ENCODE data around the gene OR5AU1. TPM values are rescaled to one million over a fixed set of nuclear protein-coding genes. Genes with fewer than 3 reads are reported as not detected.

OR5AU1 gene
- total RNA-seq, 1 experiment from 2014 or later: not detected

- no peak overlapping the region for H2BK15ac ChIP-seq (ENCODE audit: low read depth, low read length)
- H3T11ph ChIP-seq (ENCODE audit: low read length): no peak overlapping the region
- H2AFZ ChIP-seq (ENCODE audit: low read length): no peak overlapping the region
- H2BK12ac ChIP-seq (ENCODE audit: insufficient read length, low read depth, low read length): no peak overlapping the region
- H3K27me3 ChIP-seq (ENCODE audit: insufficient read depth, low read length): no peaks in the 10 kb centered on the region
- H2BK120ac ChIP-seq (ENCODE audit: low read depth, low read length, poor library complexity, severe bottlenecking): no peak overlapping the region
- H3K4me2 ChIP-seq (ENCODE audit: insufficient read depth, insufficient read length, low read length): no peak overlapping the region
- H2AK5ac ChIP-seq (ENCODE audit: insufficient read length, low read length): no peak overlapping the region
- no peak overlapping the region for H3K23ac ChIP-seq (ENCODE audit: insufficient read length, low read depth, low read length)
- Mint-ChIP-seq H3K4me1 (no peaks in the 10 kb centered on the region), H3K36me3 (ENCODE audit: insufficient read depth in 1 of 3, low read depth in 3 of 3) (no peaks in the 10 kb centered on the region), H3K4me3 (no peak overlapping the region), H3K27ac (no peak overlapping the region), H3K27me3 (ENCODE audit: low read depth) (peaks cover 23% of the 10 kb centered on the region), H3K9me3 (no peaks in the 10 kb centered on the region)
- no peak overlapping the region for H4K91ac ChIP-seq (ENCODE audit: insufficient read length, low read depth, low read length)
- WGBS (ENCODE audit: extremely low coverage, insufficient read length, low lambda C conversion rate): no CpG with 5 or more reads among the region's 4 CpGs
- no peaks in the 10 kb centered on the region for H3K79me2 ChIP-seq (ENCODE audit: insufficient read depth, low read length)
- no peak overlapping the region for H4K5ac ChIP-seq (ENCODE audit: insufficient read length, low read depth, low read length)
- H2BK20ac ChIP-seq (ENCODE audit: low read depth, low read length, poor library complexity, severe bottlenecking): no peak overlapping the region
- no peak overlapping the region for H3K56ac ChIP-seq (ENCODE audit: insufficient read length, low read depth, low read length)
- no peak overlapping the region for H3K14ac ChIP-seq (ENCODE audit: insufficient read depth, low read length)
- H4K20me1 ChIP-seq (ENCODE audit: control insufficient read depth, insufficient read depth, insufficient read length): no peaks in the 10 kb centered on the region
- H3K79me1 ChIP-seq (ENCODE audit: insufficient read depth, low read depth, low read length, poor library complexity, severe bottlenecking): no peaks in the 10 kb centered on the region
- H3K9ac ChIP-seq (ENCODE audit: extremely low read depth, insufficient read length, low read length): no peak overlapping the region
- H3K9me3 ChIP-seq (ENCODE audit: control insufficient read depth, low read depth, low read length): no peaks in the 10 kb centered on the region
- no peak for DNase-seq
- H3K23me2 ChIP-seq (ENCODE audit: insufficient read length, low read depth, low read length, poor library complexity, severe bottlenecking): no peaks in the 10 kb centered on the region
- H3K4me1 ChIP-seq (ENCODE audit: insufficient read depth, low read length): no peaks in the 10 kb centered on the region
- no peak overlapping the region for H3K18ac ChIP-seq (ENCODE audit: insufficient read length, low read depth, low read length)
- TF ChIP-seq, protein P1, sequence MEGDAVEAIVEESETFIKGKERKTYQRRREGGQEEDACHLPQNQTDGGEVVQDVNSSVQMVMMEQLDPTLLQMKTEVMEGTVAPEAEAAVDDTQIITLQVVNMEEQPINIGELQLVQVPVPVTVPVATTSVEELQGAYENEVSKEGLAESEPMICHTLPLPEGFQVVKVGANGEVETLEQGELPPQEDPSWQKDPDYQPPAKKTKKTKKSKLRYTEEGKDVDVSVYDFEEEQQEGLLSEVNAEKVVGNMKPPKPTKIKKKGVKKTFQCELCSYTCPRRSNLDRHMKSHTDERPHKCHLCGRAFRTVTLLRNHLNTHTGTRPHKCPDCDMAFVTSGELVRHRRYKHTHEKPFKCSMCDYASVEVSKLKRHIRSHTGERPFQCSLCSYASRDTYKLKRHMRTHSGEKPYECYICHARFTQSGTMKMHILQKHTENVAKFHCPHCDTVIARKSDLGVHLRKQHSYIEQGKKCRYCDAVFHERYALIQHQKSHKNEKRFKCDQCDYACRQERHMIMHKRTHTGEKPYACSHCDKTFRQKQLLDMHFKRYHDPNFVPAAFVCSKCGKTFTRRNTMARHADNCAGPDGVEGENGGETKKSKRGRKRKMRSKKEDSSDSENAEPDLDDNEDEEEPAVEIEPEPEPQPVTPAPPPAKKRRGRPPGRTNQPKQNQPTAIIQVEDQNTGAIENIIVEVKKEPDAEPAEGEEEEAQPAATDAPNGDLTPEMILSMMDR (conservative IDR thresholded peaks at IDR 0.05): no peak
- H4K8ac ChIP-seq (replicated peaks; ENCODE audit: insufficient read length, low read depth, low read length): no peak overlapping the region
- H3K4ac ChIP-seq (ENCODE audit: low read depth, low read length): no peak overlapping the region
- H2BK5ac ChIP-seq (ENCODE audit: insufficient read length, low read length): no peak overlapping the region
- H3K27ac ChIP-seq (ENCODE audit: insufficient read length, low read depth, low read length): no peak overlapping the region
Observed at GRCh38 chr14:21163871-21164291, 8.0 kb upstream of the OR5AU1 start.

Measured in H9 (cell line).